Endothelial cell (in vitro differentiated cells): ENCODE data around the gene CLEC2A. TPM values are rescaled to one million over a fixed set of nuclear protein-coding genes. Genes with fewer than 3 reads are reported as not detected.

Source experiments
- DNase-seq: peaks from one replicate; pipeline ENCODE4 v3.0.0; 2021; ENCODE audit warnings: low spot score
- H3K27ac Mint-ChIP-seq: one replicate; pipeline ENCODE4 v1.8.0; 2021; ENCODE audit warnings: mixed read lengths, inconsistent platforms; ENCODE audit not compliant: unreplicated experiment
- H3K27me3 Mint-ChIP-seq: one replicate; pipeline ENCODE4 v1.8.0; 2021; ENCODE audit warnings: mild to moderate bottlenecking, moderate library complexity, mixed read lengths, inconsistent platforms; ENCODE audit not compliant: unreplicated experiment
- H3K36me3 Mint-ChIP-seq: one replicate; pipeline ENCODE4 v1.8.0; 2021; ENCODE audit warnings: mild to moderate bottlenecking, low read depth, mixed read lengths, inconsistent platforms; ENCODE audit not compliant: unreplicated experiment
- H3K4me1 Mint-ChIP-seq: one replicate; pipeline ENCODE4 v1.8.0; 2021; ENCODE audit warnings: mild to moderate bottlenecking, mixed read lengths, inconsistent platforms; ENCODE audit not compliant: unreplicated experiment
- H3K4me3 Mint-ChIP-seq: one replicate; pipeline ENCODE4 v1.8.0; 2021; ENCODE audit warnings: mild to moderate bottlenecking, mixed read lengths, inconsistent platforms; ENCODE audit not compliant: unreplicated experiment
- H3K9me3 Mint-ChIP-seq: one replicate; pipeline ENCODE4 v1.8.0; 2021; ENCODE audit warnings: mixed read lengths, inconsistent platforms; ENCODE audit not compliant: unreplicated experiment
- CTCF ChIP-seq: fragments of 200-600 bp; sonication (generic); IDR thresholded peaks from one replicate; pipeline ENCODE4 v1.5.0; 2021; ENCODE audit warnings: antibody characterized with exemption; ENCODE audit not compliant: unreplicated experiment
- total RNA-seq: library from RNA; stranded (reverse); fragmentation: NEBNext Ultra II Directional; extraction: Animal tissue kit (Norgen Biotek cat#: 25700); gene quantifications from one replicate; pipeline ENCODE4 v1.2.1, GENCODE V29; 2021; ENCODE audit not compliant: unreplicated experiment

Gene CLEC2A
- total RNA-seq, 1 donor from 2014 or later, result not detected

GRCh38 chr12:9872162-9872561 is 60.0 kb downstream of the CLEC2A start:
- Mint-ChIP-seq H3K9me3 (no peaks in the 10 kb centered on the region), H3K4me1 (peaks cover 6% of the 10 kb centered on the region), H3K27me3 (no peaks in the 10 kb centered on the region), H3K27ac (no peak overlapping the region), H3K36me3 (no peaks in the 10 kb centered on the region), H3K4me3 (no peak overlapping the region)
- no peak for TF ChIP-seq CTCF
- DNase-seq, result no peak

GRCh38 chr12:9870286-9870866 is 61.8 kb downstream of the CLEC2A start:
- no peak overlapping the region for H3K27ac Mint-ChIP-seq
- no peak overlapping the region for H3K4me3 Mint-ChIP-seq
- H3K36me3 Mint-ChIP-seq, result no peaks in the 10 kb centered on the region
- no peak for DNase-seq
- H3K4me1 Mint-ChIP-seq, result peaks cover 6% of the 10 kb centered on the region
- no peak for TF ChIP-seq CTCF
- H3K9me3 Mint-ChIP-seq, result no peaks in the 10 kb centered on the region
- H3K27me3 Mint-ChIP-seq, result no peaks in the 10 kb centered on the region

GRCh38 chr12:9869307-9870161 is 62.6 kb downstream of the CLEC2A start, which contains the start of gene CLEC2B:
CLEC2B (minus strand) TSS chr12:9869354.
- DNase-seq, result no peak
- H3K4me1 Mint-ChIP-seq, result peaks cover 6% of the 10 kb centered on the region
- no peaks in the 10 kb centered on the region for H3K27me3 Mint-ChIP-seq
- no peak within 1 kb of the TSS for H3K27ac Mint-ChIP-seq
- no peaks in the 10 kb centered on the region for H3K36me3 Mint-ChIP-seq
- TF ChIP-seq CTCF, result no peak
- no peaks in the 10 kb centered on the region for H3K9me3 Mint-ChIP-seq
- H3K4me3 Mint-ChIP-seq, result no peak within 1 kb of the TSS

- Mint-ChIP-seq H3K9me3 (no peaks in the 10 kb centered on the region), H3K27me3 (no peaks in the 10 kb centered on the region), H3K4me3 (no peak overlapping the region), H3K4me1 (peaks cover 6% of the 10 kb centered on the region), H3K36me3 (no peaks in the 10 kb centered on the region), H3K27ac (no peak overlapping the region)
- DNase-seq, result no peak
- TF ChIP-seq CTCF, result no peak
These were observed 63.2 kb downstream of the CLEC2A start for GRCh38 chr12:9868951-9869306.

GRCh38 chr12:9868311-9868801 is 63.8 kb downstream of the CLEC2A start:
- Mint-ChIP-seq H3K4me1 (peaks cover 6% of the 10 kb centered on the region), H3K27me3 (no peaks in the 10 kb centered on the region), H3K36me3 (no peaks in the 10 kb centered on the region), H3K27ac (no peak overlapping the region), H3K4me3 (no peak overlapping the region), H3K9me3 (no peaks in the 10 kb centered on the region)
- TF ChIP-seq CTCF, result no peak
- no peak for DNase-seq
